GM08714 (cell line): Measurements from ENCODE around the gene MAP4K3.

Source experiments
- H3K4me3 ChIP-seq: fragments of 200-500 bp; sonication (Bioruptor generic); 2 replicates; pipeline ENCODE4 v1.5.1; 2014; ENCODE audit warnings: mild to moderate bottlenecking, low read length, inconsistent platforms
- ZNF274 ChIP-seq: IDR thresholded peaks from 2 replicates; pipeline ENCODE4 v1.6.1; 2012; ENCODE audit warnings: mild to moderate bottlenecking, low read depth, low read length

The MAP4K3 gene

GRCh38 chr2:39223909-39224308 is 213.2 kb downstream of the MAP4K3 start:
- no peak for TF ChIP-seq ZNF274
- H3K4me3 ChIP-seq: no peak overlapping the region

- no peak for TF ChIP-seq ZNF274
- H3K4me3 ChIP-seq: no peak overlapping the region
Measured at GRCh38 chr2:39221459-39221858, 215.6 kb downstream of the MAP4K3 start.

GRCh38 chr2:39220136-39220535 is 216.9 kb downstream of the MAP4K3 start:
- no peak for TF ChIP-seq ZNF274
- H3K4me3 ChIP-seq: no peak overlapping the region

GRCh38 chr2:39218391-39218790 is 218.7 kb downstream of the MAP4K3 start:
- no peak for TF ChIP-seq ZNF274
- H3K4me3 ChIP-seq: no peak overlapping the region

- peak overlapping the region; percentile 45; the same call in 1 of the 2 replicates for H3K4me3 ChIP-seq
- no peak for TF ChIP-seq ZNF274
Measured at GRCh38 chr2:39217192-39217550, 219.9 kb downstream of the MAP4K3 start.

- TF ChIP-seq ZNF274: no peak
- H3K4me3 ChIP-seq: peak overlapping the region; percentile 45; the same call in 1 of the 2 replicates
Measured at GRCh38 chr2:39216346-39217191, 220.5 kb downstream of the MAP4K3 start.

- no peak overlapping the region for H3K4me3 ChIP-seq
- TF ChIP-seq ZNF274: no peak
Measured at GRCh38 chr2:39215545-39215944, 221.5 kb downstream of the MAP4K3 start.

GRCh38 chr2:39213015-39213414 is 224.1 kb downstream of the MAP4K3 start:
- TF ChIP-seq ZNF274: no peak
- no peak overlapping the region for H3K4me3 ChIP-seq

- no peak for TF ChIP-seq ZNF274
- H3K4me3 ChIP-seq: no peak overlapping the region
Measured at GRCh38 chr2:39210846-39211245, 226.2 kb downstream of the MAP4K3 start.

- no peak for TF ChIP-seq ZNF274
- H3K4me3 ChIP-seq: no peak overlapping the region
Measured at GRCh38 chr2:39203382-39203781, 233.7 kb downstream of the MAP4K3 start.

- no peak overlapping the region for H3K4me3 ChIP-seq
- no peak for TF ChIP-seq ZNF274
Measured at GRCh38 chr2:39202639-39203369, 234.3 kb downstream of the MAP4K3 start.
